HUDEP-2 (cell line): ENCODE data around the gene ANKRD34B.

ENCODE experiments used
- DNase-seq, 76 experiments: peaks; one replicate each; lab custom pipeline; 2025; ENCODE audit not compliant: unreplicated experiment in 76 of 76; lab: John Stamatoyannopoulos, UW

Gene ANKRD34B

GRCh38 chr5:80573062-80573461, 3.0 kb upstream of the ANKRD34B start:
- no peak for DNase-seq

- peak in 1 of 76 experiments; percentile 12 for DNase-seq
These were observed 757 bp downstream of the ANKRD34B start for GRCh38 chr5:80569086-80569960.

GRCh38 chr5:80568251-80568650, 1.8 kb downstream of the ANKRD34B start:
- DNase-seq: no peak

GRCh38 chr5:80566711-80567259, 3.3 kb downstream of the ANKRD34B start:
- DNase-seq: no peak

GRCh38 chr5:80565330-80565729, 4.8 kb downstream of the ANKRD34B start:
- DNase-seq: no peak

- no peak for DNase-seq
These were observed 10.8 kb downstream of the ANKRD34B start for GRCh38 chr5:80559244-80559643.

- DNase-seq: no peak
These were observed 15.0 kb downstream of the ANKRD34B start for GRCh38 chr5:80555099-80555498.

- DNase-seq: no peak
These were observed 15.4 kb downstream of the ANKRD34B start for GRCh38 chr5:80554646-80555045.

- no peak for DNase-seq
These were observed 28.7 kb downstream of the ANKRD34B start for GRCh38 chr5:80541392-80541791.

GRCh38 chr5:80540691-80541090, 29.4 kb downstream of the ANKRD34B start:
- no peak for DNase-seq

- DNase-seq: peak in 1 of 76 experiments; percentile 11
These were observed 53.3 kb downstream of the ANKRD34B start for GRCh38 chr5:80516826-80517225.

GRCh38 chr5:80509362-80509761, 60.7 kb downstream of the ANKRD34B start:
- DNase-seq: no peak

GRCh38 chr5:80508844-80509243, 61.2 kb downstream of the ANKRD34B start:
- no peak for DNase-seq

- DNase-seq: no peak
These were observed 62.4 kb downstream of the ANKRD34B start for GRCh38 chr5:80507663-80508062.
